ENCODE results near the gene PIGW.

Gene PIGW

DNA sequence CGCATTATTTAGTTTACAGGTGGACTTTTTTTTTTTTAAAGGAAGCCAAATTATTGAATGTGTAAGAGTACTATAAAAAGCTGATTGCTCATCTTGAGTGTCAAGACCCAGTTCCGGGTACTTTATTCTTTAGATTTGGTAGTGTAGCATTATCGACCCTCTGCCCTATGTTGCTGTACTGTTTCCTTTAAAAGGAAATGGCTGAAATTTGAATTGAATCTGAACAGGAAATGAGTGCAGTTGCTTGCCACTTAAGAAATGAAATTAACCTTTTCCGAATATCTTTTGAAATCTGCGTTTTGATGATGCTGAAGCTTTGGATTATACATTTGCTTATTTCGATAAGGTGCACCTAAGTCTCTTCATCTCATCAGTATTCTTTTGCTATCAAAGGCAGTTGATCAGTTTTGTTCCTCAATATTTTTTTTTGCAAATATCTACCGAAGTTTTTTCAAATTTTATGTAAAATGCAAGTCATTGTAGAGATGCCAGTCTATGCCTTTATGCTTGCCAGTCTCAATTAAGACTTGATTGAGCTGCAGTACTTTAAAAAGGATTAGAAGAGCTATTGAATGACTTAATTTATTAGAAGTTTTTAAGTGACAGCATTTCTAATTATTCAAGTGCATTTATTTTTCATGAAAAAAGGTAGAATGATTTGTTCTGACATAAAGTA lies 11.8 kb downstream of the PIGW start:
- DNase-seq, result peak; percentile 45

DNA sequence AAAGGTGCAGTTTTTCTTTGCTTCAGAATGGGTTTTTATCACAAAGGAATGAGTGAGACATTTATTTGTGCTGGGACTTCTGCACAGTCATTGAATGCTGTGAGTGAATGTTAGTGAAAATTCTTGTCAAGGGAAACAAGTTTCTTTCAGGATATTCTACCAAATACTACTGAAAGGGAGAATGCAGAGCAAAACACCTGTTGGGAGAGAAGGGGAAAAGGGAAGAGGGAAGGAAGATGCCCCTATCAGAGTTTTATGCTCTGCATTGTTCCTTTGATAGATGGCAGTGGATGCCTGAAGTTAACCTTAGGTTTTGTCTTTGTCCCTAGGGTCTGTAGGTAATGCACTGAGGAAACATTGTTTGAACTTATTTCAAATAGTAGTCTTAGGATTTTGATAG lies 13.0 kb downstream of the PIGW start:
- DNase-seq, result no peak

DNA sequence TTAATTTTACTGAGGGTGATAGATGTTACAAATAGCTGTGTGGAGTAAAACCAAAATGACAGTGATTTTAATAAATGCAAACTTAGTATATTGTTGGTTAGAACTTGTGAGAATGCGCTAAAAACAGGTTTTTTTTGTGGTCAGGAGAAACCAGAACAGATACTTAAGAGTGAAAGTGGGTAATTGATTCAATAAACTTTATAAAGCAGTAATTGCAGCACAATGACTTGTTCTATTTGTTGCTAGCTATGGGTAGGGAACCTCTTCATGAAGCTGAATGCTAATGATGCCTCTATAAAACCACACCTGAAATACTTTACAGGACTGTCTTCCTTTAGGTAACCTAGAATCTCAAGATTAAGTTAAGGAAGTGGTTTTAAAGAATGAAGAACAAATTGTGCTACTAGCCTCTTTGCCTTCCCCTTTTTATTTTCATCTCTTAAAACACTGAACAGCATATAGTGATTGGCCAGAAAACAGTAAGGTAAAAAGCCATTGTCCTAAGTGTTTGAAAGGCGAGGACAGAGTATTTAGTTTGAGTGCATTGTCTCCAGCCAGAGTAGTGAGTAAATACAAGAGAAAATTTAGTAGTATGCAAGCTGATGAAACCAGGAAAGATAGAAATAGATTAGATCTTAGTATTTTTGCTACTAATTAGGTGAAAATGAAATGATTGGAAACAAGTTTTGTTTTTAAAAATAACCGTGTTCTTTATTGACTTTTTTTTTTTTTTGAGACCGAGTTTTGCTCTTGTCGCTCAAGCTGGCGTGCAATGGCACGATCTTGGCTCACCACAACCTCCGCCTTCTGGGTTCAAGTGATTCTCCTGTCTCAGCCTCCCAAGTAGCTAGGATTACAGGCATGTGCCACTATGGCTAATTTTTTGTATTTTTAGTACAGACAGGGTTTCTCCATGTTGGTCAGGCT lies 16.0 kb downstream of the PIGW start:
- DNase-seq, result peak; percentile 15

DNA sequence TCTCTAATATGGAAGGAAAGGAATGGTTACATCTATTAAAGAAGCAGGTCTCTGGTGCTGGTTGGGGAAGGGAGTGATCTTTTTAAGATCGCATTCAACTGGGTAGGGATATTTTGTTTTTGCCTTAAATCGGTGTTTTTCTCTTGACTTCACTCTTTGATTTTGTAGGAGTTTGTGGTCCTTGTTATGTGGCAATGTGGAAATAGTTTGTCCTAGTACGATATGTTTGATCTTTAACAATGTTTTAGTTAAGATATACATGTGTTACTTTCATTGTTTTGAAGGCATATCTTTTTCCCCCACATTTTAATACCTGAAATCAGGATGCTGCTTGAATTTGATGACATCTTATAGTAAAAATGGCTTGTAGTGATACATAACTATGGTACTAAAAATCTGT lies 18.7 kb downstream of the PIGW start:
- DNase-seq, result no peak

DNA sequence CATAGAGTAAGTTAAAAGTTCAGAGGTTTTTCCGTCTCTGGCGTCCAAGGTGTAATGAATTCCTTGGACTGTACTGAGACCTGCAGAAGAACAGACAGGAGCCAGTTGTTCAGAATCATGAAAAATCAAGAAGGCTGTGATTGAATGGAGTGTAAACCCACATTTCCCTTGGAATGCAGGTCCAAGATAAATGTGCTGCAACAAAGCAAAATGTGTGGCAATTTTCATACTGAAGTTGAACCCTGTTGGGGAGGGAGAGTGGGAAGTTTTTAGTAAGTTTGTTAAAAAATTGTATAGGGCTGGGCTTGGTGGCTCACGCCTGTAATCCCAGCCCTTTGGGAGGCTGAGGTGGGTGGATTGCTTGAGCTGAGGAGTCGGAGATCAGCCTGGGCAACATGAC lies 31.3 kb downstream of the PIGW start:
- no peak for DNase-seq

DNA sequence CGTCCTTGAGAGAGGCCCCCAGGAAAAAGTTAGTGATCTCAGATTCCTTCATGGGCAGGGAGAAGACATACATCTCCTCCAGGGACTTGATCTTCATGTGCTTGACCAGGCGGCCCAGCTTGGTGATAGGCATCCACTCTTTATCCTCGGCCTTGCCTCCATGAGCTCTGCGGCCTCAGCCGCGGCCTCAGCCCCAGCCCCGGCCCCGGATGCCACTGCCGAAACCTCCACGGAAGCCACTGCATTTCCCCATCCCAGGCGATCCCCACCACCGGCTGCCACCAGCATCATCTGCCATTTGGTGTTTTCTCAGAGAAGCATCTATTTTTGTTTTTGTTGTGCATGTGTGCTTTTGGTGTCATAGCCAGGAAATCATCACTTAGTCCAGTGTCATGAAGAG lies 40.2 kb downstream of the PIGW start:
- no peak for DNase-seq

DNA sequence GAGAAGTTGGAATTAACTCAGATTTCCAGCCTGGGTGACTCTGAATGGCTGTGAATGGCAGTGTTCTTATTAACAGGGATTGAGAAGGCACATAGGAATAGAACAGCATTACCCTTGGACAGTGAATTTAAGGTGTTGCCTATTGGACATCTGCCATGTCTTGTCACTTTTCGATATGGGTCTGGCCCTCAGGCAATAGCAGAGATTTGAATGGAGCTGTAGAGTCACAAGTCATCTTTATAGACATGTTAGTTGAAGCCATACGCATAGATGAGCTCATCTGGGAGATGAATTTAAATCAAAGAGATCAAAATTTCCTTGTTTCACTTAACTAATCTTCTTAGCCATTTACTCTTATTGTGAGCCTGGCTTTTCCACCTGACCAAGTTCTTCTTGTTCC lies 42.0 kb downstream of the PIGW start:
- DNase-seq, result no peak

DNA sequence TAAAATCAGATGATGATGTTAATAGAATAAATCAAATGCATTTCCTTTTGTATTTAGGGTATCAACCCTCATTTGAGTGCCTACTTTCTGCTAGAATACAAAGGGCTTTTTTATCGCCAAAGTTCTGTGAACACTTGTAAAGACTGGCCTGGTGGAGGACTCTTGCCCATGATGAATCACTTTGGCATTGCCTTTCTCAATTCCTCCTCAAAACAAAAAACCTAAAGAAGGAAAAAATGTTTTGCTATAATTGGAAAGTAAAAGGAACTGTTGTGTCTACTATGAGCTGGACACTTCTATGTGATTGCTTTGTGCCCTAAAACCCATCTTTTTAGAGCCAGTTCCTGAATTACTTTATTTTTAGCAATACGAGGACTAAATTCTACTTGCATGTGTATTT lies 43.9 kb downstream of the PIGW start:
- DNase-seq, result no peak

DNA sequence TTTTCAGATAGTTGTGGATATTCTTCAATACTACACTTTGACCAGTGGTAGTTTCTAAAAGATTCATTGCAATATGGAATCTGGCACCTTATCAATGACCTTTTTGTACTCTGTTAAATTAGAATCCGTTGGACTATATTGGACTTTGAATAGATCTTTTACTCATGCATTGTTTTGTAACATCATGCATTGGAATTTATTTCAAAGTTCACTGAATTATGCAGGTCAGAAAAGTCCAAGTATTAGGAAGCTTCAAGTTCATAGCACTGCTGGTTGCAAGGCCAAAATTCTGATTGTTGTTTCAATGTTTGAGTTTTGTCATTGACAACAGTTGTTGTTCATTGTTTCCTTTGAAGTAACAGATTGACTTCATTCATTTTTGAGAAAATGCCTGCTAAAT lies 49.0 kb downstream of the PIGW start:
- DNase-seq, result no peak

DNA sequence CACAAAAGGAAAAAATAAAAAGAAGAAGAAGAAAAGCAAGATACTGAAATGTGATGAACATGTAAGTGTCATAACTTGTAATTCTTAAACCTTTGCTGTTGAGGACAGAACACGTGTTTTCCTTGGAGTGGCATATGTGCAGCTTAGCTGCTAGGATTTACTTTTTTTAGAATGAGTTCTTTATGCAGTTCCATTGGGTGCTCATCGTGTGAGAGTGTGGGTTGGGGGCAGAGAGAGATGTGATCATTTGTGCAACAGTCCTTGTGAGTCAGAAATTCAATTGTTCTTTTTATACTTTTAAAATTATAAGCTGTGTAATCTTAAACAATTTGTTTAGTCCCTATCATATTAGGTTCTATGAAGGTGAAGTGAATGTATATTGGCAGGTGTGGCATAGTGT lies 51.4 kb downstream of the PIGW start:
- DNase-seq, result no peak

Measured in OCI-M1 (cell line).